NCI-H187 (cell line): ENCODE data around the gene AFDN.

Source experiments
- DNase-seq, 2 experiments: peaks; one replicate each; lab custom pipeline; 2025; lab: John Stamatoyannopoulos, UW

AFDN gene

DNA sequence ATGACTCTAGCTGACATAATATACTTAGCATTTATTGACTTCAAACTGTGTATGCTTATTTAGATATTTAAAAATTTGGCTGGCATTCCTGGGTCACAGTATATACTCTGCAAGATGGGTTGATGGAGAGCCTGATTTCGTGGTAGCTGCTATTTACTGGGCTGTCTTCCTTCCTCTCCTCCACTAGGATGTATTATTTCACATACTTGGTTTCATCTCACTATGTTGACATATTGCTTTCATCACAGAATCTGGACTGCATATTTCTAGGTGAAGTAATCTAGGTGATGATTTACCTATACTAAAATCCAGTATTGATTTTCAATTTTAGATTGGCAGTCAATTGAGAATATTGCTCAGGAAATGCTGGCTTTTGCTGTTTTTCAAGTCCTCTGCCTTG lies 15.7 kb downstream of the AFDN start:
- DNase-seq, result no peak

DNA sequence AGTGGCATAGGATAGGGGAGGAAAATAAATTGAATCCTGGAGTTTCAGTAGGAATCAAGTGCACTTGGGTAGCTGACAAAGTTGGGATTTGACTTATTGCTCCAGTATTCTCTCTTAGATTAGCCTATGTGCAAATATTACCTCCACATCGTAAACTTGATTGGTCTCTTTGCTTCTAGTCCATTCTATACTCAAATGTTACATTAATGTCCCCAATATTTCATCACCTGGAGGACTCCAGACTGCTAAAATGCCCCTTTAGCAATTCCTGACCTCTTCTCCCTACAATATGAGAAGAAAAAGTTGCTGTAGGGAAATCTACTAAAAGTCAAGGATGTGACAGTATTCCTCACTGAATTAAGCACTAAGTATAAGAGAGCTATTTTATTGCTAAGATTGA lies 16.3 kb downstream of the AFDN start:
- no peak for DNase-seq

DNA sequence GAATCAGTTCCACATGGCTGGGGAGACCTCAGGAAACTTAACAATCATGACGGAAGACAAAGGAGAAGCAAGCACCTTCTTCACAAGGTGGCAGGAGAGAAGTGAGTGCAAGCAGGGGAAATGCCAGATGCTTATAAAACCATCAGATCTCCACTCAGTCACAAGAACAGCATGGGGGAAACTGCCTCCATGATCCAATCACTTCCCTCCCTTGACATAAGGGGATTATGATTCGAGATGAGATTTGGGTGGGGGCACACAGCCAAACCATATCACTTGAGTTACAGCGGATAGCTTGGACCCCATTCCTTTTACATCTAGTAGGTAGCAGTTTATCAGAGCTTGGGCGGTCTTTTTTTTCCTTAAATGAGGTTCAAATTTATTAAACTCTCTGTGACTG lies 19.1 kb downstream of the AFDN start:
- DNase-seq, result no peak

DNA sequence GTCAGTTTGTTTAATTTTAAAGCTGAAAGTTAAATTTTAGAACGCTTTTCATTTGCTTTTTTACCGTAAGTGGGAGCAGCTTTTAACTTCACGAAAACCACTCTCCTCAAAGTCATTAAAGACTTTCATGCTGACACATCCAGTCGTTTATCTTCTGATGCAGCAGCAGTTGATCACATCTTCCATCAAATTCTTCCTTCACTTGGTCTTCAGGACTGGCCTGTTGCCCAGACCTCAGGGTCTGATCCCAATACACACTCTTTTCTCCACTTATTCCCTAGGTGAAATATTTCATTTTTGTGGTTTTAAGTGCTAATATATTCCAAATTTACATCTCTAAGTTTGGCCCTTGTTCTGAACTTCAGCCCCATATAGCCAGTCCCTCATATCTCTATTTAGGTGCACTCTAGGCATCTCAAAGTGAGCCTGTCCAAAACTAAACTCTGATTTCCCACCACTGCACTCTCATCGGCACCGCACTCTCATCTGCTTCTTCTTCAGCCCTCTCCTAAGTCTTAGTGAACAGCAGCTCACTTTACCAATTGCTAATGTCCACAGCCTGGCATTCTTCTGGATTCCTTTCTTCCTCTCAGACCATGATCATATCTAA lies 20.4 kb downstream of the AFDN start:
- DNase-seq, result no peak

DNA sequence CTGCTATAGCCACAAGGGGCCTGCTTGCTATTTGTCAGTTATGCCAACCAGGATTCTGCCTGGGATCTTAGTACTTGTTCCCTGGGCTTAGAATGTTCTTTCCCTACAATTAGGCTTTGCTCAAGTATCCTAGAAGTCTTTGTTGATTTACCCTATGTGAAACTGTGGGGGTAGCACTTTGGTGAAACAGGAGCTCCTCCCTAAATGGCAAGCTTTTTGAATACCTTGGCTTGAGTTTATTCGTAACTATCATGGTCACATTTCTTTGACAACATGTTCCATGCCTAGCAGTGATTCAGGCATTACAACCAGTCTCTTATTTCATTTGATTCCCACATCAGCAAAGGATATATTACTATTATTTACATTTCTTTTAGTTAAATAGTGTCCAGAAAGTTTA lies 21.2 kb downstream of the AFDN start:
- DNase-seq, result no peak

DNA sequence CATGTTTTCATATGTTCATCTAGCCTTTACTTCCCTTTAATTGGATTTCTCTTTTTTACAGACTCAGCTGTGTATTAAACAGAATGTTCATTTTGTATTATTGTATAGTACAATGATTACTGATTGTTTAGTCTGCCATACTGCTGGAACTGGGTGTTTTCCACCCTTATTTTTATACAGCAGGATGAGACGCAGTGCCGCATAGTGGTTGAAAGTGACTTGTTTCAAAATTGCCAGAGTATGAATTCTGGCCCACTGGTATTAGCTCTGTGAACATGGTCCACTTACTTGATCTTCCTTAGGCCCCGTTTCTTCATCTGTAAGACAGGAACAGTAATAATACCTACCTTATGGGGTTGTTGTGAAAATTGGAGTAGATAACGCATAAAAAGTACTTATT lies 22.1 kb downstream of the AFDN start:
- no peak for DNase-seq

DNA sequence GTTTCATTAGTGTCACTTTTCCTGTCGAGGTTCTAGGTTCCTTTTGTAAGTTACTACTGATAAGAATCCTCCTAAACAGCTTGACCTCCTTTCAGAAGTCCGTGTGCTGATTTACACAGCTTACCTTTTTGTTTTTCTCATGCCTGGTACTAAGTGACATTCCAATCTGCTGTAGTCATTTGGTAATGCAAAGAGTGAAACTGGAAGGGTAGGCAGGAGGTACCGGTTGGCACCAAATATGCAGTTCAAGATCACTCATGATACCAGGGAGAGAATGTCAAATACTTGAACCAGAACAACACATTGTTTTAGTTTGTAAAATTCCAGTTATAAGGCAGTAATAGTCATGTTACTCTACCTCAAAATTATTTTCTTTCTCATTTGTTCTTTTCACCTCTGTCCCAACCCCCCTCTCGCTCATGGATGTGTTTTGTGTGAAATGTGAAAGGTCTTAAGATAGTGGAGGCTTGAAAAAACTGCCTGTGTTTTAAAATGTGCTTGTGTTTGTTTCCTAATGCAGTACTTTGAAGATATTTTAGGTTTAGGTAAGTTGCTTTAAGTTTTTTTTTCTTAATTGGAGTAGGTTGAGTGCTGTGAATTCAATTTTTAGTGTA lies 23.2 kb downstream of the AFDN start:
- DNase-seq, result no peak

DNA sequence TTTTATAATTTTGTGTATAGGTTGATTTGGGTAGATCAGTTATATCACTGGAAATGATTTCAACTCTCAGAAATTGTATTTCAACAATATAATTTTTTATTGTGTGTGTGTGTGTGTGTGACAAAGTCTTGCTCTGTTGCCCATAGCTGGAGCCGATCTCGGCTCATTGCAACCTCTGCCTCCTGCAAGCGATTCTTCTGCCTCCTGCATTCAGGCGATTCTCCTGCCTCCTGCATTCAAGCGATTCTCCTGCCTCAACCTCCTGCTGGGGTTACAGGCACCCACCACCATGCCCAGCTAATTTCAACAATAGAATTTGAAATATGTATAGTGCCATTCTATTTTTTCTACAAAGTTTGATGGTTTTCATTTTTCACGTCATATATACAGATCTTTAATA lies 24.1 kb downstream of the AFDN start:
- no peak for DNase-seq

DNA sequence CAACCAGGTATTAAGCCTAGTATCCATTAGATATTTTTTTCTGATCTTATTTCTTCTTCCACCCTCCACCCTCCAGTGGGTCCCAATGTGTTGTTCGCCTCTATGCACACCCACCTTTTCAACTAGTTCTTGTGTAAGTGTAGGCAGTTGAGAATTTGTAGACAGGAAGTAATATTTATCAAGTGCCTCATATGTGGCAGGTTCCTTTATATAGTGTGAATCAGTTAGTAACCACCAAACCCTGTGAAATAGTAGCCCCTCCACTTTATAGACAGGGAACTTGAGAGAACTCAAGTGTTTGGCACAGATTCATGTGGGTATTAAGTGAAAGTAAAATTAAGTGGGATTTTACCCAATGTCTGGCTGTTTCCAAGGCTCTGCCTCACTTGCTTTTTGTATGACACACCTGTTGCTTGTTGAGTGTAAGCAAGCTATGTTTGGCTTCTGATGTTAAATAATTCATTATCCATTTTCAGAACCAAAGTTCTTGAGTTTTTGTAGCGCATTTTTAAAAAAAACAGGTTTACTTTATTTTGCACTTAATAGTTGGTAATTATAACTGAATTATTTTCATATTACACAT lies 24.8 kb downstream of the AFDN start:
- no peak for DNase-seq

DNA sequence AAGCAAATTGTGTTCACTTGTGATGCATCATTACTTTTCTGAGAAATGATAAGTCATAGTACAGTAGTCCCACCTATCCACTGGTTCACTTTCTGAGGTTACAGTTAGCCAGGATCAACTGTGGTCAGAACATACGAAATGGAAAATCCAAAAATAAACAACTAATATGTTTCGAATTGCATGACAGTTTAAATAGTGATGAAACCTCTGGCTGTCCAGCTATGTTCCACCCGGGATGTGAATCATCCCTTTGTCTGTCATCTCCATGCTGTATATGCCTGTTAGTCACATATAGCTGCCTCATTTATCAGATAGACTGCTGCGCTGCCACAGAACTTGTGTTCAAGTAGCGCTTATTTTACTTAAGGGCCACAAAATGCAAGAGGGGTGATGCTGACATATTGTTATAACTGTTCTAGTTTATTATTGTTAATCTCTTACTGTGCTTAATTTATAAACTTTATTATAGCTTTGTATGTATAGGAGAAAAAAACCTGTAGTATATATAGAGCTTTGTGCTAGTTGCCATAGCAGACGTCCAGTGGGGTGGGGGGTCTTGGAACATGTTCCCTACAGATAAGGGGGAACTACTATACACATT lies 29.2 kb downstream of the AFDN start:
- DNase-seq, result no peak

DNA sequence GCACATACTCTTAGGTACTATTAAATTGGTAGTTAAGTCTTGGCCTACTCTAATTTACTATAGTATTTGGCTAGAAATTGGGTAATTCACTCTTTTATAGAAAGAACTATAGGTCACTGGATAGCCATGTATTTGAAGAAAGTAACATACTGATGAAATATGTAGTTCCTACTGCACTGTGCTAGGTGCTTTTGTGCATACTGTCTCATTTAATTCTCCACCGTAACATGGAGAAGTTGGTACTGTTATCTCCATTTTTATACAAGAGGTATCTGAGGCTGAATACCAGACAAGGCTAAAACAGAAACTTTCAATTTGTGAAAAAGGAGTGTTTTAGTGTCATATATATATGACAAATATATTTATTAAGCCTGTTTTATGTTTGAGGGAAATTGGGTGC lies 29.8 kb downstream of the AFDN start:
- DNase-seq, result no peak

DNA sequence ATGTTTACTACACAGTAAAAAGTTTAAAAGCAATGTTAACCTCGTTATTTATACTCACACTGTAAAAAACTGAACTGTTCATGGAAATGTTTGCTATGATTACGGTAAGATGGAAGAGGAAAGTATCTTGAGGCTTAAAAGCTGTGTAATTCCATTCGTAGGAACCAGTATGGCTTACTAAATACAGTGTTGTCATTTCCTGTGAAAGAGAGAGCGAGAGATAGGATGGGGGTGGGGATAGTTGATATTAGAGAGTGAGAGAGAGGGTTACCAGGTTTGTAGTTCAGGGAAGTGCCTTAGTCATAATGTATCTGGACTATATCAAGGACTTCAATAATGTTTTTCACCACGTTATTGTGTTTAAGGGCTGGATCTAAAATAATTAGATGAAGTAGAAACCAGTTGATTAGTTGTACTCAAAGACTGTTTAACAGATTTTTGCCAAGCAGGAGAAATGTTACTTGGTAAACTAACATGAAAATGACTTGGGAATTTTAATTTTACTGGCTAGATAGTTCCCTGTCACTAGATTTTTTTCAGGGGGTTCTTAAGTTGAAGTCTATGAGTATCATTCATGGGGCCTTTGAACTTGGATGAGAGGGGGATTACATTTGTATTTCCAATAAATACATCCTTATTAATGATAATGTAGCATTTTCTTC lies 30.4 kb downstream of the AFDN start:
- DNase-seq, result no peak

DNA sequence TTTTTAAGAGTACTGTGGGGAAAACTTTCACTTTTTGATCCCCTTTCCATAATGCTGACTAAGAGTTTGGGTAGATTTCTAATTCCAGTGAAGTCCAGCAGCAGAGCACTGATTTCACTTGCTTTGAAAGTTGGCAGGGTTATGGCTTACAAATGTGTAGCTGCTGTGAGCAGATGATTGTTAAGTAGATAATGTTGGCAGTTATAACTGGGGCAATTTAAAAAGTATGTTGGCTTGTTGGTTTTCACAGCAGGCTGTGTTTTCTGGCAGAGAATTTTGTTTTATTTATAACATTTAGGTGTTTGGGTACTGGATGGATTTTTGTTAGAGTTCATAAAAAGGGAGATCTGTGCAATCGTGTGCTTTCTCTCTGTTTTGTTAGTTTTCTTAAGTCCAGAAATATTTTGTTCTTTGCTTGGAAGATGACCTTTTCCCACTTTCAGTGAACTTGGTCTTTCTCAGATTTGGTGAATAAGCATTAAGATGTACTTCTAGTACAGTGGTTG lies 31.4 kb downstream of the AFDN start:
- DNase-seq, result no peak

DNA sequence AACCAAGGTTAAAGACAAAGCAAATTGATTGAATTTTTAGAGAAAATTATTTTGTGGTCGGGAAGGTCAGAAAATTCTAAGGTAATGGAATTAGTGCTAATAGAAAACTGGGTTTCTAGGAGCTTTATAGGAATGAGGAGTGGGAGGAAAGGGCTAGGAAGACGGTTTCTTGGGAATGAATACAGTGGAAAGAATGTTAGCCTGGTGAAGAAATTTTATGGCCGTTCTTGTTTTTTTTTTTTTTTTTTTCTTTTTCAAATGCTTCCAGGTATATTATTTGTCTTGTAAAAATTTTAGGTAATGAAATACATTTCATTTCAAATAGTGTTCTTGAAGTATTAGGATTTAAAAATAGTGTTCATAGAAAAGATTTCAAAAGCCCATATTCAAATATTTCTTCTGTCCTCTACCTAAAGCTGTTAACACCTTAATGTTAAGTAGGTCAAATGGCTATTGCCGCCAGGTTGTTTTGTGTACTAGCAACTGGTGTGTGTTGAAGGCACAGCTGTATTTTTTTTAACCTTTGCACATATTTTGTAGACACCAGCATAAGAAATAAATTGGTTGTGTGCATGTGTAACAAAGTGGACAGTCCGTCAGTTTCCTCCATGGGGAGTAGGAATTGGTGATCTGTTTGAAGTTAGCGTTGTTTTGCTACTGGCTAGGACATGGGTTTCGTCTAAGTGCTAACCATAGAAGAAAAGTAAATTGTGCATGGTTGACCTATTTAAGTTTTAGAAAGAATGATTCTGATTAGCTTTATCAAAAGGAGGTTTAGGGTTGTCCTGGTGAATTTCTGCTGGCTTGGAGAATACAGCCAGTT lies 32.3 kb downstream of the AFDN start:
- no peak for DNase-seq

DNA sequence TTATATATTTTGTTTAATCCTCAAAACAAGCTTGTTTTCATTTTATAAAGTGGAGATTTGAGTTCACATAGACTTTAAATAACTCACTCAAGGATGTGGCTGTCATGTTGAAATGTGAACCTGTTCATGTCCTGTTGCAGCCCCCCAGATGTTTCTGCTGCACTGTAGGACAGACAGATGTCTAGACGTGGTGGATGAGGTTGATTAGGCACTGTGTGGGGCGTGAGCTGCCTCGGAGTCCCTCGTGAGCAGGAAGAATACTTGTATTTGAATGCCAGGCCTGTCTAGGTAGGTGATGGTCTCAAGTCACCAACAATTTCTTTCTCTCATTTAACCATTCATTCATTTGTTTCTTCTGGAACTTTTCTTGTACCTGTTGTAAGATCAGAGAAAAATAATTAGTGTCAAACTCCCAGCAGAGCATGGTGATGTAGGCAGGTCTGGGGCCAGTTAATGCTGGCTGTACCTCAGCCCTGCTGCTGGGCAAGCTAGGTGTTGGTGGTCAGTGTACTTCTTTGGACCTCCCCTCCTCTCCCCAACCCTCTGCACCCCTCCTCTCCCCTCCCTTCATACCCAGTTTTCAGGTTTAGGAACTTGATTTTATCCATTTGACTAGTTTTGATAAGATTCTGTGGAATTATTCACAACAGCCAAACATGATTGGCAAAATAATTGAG lies 34.0 kb downstream of the AFDN start:
- DNase-seq, result no peak

DNA sequence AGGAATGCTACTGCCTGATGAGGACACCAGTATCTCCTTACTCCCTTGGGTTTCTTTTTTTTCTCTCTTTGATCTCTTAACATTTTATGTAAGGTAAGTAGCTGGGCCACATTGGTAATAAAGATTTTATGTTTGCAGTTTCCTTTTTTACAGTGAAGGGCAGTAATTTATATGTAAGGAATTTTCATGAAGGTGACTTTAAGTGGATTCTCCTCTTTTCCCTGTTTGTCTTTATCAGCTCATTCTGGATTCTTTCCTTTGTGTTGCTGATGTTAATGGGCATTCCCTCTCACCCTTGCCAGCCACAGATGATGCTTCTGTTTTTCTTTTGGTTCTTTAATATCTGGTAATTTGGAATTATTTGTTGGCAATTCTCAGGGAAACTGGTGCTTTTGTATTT lies 34.7 kb downstream of the AFDN start:
- no peak for DNase-seq

DNA sequence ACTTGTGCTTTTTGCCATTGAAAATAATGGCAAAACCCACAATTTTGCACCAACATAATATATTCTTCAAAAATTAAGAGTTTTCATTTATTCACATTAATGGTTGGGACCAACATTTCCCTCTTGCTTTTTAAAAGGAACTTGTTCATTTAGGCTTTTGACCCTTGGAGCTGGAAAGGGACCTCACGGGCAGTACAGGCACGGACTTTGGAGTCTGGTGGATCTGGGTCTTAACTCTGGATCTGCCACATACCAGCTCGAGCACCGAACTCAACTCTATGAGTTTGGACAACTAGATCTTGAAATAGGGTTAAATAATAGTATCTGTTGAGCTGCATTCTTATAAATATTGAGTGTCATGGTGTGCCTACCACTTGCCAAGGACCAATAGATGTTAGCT lies 37.2 kb downstream of the AFDN start:
- no peak for DNase-seq

DNA sequence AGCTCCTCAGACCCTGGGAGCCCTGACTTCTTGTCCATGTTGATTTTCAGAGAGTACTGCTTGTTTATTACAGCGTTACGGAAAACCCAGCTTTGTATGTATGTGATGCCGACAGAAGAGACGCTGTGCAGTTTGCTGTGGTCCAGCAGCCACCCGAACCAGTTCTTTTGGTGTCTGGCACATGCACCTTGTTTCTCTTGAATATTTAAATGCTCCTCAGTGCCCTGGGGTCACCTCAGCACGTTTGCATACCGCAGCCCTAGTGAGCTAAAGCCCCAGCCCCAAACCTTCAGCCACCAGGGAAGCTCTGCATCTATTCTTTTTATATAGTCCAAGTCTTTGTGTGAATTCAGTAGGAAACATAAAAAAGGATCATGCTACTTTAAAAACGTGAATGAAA lies 39.9 kb downstream of the AFDN start:
- no peak for DNase-seq

DNA sequence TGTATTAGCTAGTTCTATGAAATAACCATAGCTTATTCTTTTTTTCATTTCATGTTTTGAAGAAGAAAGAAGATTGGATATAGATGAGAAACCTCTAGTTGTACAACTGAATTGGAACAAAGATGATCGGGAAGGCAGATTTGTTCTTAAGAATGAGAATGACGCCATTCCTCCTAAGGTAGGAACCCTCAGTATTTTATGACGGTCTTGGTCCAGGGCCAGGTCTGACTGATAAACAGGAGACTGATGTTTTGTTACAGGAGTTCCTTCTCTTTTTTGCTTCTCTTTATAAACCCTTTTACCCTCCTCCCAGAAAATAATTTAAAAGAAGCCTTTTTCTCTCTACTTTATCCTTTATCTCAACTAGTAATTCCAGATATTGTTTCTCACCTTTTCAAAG lies 43.6 kb downstream of the AFDN start:
- DNase-seq, result no peak

DNA sequence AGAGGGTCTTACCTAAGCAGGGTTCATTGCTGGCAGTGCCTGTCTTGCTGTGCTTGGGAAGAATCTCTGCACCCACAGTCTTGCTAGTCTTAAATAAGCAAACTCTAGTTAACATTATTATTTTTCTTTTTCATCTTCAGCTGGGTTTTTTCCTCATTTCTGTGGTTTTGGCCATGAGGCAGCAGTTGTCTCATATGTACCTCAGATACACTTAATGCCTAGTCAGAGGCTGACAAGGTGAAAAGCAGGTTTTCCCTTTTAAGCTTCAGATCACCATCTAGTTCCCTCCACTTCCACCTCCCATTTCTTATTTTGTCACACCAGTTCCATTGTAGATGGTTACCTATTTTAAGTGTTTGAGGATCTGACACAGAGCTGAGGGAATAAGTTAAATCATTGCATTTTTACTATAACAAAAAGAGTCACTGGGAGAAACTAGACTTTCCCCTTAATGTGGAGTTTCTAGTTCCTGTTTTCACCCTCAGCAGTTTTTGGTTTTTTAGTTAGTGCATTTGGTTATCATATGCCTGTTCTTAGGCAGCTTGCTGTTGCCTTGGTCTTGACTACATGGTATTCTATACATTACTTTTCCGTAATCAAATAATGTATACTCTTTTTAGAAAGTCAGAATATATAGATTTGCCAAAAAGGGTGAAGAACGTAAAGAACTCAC lies 46.0 kb downstream of the AFDN start:
- no peak for DNase-seq
